Adipocyte (in vitro differentiated cells): ENCODE measurements around the gene TBL1X.

Experiments used
- DNase-seq: peaks from one replicate; pipeline ENCODE4 v3.0.0-alpha.2; 2015; ENCODE audit warnings: low read depth
- H3K27me3 ChIP-seq: replicated peaks from 2 replicates; pipeline ENCODE4 v1.7.0; 2013; ENCODE audit warnings: mild to moderate bottlenecking, low read length, moderate library complexity; ENCODE audit not compliant: control insufficient read depth, insufficient read depth
- H3K36me3 ChIP-seq: 2 replicates; pipeline ENCODE4 v1.7.0; 2013; ENCODE audit warnings: low read length, mild to moderate bottlenecking, moderate library complexity; ENCODE audit not compliant: control insufficient read depth, insufficient read depth, severe bottlenecking
- H3K4me1 ChIP-seq: 2 replicates; pipeline ENCODE4 v1.7.0; 2013; ENCODE audit warnings: mild to moderate bottlenecking, low read length, moderate library complexity; ENCODE audit not compliant: control insufficient read depth, insufficient read depth
- H3K4me3 ChIP-seq: 2 replicates; pipeline ENCODE4 v1.7.0; 2013; ENCODE audit warnings: mild to moderate bottlenecking, low read length, moderate library complexity
- H3K9ac ChIP-seq: 2 replicates; pipeline ENCODE4 v1.7.0; 2013; ENCODE audit warnings: mild to moderate bottlenecking, low read length, moderate library complexity
- H3K9me3 ChIP-seq: 2 replicates; pipeline ENCODE4 v1.7.0; 2013; ENCODE audit warnings: mild to moderate bottlenecking, low read length, moderate library complexity; ENCODE audit not compliant: control insufficient read depth

The TBL1X gene

DNA sequence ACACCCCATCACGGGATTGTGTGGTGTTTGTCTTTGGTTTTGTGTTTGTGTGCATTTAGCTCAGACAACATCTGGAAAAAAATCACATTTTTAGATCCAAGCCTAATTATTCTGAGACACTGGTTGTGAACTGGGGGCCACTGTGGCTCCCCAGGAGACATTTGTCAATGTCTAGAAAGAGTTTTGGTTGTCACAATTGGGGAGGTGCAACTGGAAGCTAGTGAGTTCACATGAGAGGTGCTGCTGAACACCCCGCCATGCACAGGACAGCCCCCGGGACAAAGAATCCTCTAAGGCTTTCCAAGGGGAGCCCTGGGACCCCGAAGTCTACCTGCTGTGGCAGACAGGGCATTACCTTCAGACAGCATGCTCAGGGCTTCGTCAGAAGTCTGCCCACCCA is 274.3 kb downstream of the TBL1X start:
- H3K9me3 ChIP-seq = no peaks in the 10 kb centered on the region
- no peaks in the 10 kb centered on the region for H3K36me3 ChIP-seq
- no peak for DNase-seq
- no peak overlapping the region for H3K9ac ChIP-seq
- H3K4me3 ChIP-seq = no peak overlapping the region
- no peaks in the 10 kb centered on the region for H3K27me3 ChIP-seq
- H3K4me1 ChIP-seq = no peaks in the 10 kb centered on the region

DNA sequence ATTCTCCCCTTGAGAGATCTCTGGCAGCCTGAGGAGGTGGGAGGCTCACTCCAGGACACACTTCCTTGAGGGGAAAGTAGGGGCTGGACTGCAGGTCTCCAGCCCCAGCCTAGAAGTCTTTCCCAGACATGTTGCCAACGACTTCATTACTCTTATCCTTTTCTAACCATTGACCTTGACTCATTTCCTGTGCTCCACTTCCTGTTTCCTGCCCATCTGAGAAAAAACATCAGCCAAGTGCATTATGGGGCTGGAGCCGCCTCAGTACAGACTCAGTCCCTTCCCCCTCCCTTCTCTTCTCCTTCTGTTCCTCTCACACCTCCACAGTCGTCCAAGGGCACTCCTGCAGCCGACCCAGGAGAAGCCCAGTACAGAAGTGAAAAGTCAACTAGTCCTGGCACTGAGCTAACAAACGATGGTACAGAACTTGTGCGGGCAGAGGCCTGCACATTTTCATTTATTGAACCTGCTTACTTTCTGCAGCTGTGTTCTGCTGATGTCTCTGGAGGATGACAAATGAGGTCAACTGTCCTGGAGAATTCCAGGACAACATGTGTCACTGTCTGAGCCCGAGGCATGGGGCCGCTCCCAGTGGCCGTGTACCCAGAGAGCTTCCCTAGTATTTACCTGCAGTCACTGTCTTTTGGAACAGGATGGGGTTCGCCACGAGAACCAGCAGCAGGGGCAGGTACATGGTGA is 280.7 kb downstream of the TBL1X start:
- Histone ChIP-seq H3K4me3 (no peak overlapping the region), H3K27me3 (no peaks in the 10 kb centered on the region), H3K9ac (no peak overlapping the region), H3K4me1 (no peaks in the 10 kb centered on the region), H3K9me3 (no peaks in the 10 kb centered on the region), H3K36me3 (no peaks in the 10 kb centered on the region)
- no peak for DNase-seq

DNA sequence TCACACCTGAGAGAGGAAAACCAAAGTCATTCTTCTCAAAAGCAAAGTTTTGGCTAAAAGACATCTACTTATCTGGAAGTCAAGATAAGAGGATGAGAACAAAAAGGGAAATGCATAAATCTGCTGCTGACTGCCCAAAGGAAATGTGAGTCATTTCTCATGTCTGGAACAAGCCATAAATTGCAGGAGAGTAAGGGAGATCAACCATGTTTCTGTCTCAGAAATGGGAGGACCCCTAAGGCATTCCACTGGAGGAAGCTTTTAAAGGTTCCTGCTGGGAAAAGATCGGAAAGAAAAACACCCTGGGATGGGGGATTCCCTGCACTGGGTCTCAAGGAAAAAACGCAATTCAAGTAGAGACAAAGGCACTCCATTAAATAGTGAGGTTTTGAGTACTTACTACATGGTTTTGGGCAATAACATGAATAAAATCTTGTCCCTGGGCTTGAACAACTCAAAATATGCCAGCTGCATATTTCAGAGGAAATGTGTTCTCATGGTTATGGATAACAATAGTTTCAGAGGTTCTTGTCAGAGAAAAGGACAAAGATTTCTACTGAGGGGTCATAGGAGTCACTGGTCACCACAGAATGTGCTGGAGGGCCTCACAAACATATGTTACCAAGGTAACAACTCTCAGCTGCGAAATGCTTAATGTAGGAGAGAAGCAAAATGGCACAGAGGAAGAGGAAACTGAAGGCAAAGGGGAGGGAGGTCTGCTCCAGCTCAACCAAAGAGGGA is 281.5 kb downstream of the TBL1X start:
- Histone ChIP-seq H3K9me3 (no peaks in the 10 kb centered on the region), H3K36me3 (no peaks in the 10 kb centered on the region), H3K27me3 (no peaks in the 10 kb centered on the region), H3K4me3 (no peak overlapping the region), H3K9ac (no peak overlapping the region), H3K4me1 (no peaks in the 10 kb centered on the region)
- peak; percentile 10 for DNase-seq

DNA sequence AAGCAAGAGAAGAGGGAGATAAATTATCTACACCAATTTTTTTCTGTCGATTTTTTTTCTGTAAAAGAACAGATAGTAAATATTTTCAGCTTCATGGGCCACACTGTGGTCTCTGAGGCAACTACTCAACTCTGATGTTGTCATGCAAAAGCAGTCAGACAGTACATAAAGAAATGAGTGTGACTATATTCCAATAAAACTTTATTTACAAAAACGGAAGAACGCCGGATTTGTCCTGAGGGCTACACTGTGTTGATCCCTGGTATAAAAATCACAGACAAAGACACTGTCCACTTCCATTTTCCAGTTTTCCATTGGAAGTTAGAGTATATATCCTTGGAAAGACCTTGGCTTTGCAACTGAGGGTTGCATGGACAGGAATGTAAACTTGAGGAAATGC is 282.8 kb downstream of the TBL1X start:
- Histone ChIP-seq H3K4me1 (no peaks in the 10 kb centered on the region), H3K27me3 (no peaks in the 10 kb centered on the region), H3K4me3 (no peak overlapping the region), H3K36me3 (no peaks in the 10 kb centered on the region), H3K9ac (no peak overlapping the region), H3K9me3 (no peaks in the 10 kb centered on the region)
- no peak for DNase-seq

DNA sequence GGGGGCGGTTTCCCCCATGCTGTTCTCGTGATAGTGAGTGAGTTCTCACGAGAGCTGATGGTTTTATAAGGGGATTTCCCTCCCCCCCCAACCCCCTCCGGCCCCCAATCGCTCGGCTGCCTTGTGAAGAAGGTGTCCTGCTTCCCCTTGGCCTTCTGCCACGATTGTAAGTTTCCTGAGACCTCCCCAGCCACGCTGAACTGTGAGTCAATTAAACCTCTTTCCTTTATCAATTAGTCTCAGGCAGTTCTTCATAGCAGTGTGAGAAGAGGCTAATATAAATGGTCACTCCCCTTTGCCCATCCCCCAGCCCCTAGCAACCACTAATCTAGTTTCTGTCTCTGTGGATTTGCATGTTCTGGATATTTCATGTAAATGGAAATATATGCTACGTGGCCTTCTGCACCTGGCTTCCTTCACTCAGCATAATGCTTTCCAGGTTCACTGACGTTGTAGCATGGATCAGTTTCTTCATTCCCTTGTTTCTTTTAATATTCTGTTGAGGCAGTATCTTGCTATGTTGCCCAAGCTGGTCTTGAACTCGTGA is 284.4 kb downstream of the TBL1X start:
- H3K27me3 ChIP-seq = no peaks in the 10 kb centered on the region
- no peak overlapping the region for H3K9ac ChIP-seq
- no peaks in the 10 kb centered on the region for H3K36me3 ChIP-seq
- no peaks in the 10 kb centered on the region for H3K4me1 ChIP-seq
- no peak overlapping the region for H3K4me3 ChIP-seq
- no peak for DNase-seq
- no peaks in the 10 kb centered on the region for H3K9me3 ChIP-seq

DNA sequence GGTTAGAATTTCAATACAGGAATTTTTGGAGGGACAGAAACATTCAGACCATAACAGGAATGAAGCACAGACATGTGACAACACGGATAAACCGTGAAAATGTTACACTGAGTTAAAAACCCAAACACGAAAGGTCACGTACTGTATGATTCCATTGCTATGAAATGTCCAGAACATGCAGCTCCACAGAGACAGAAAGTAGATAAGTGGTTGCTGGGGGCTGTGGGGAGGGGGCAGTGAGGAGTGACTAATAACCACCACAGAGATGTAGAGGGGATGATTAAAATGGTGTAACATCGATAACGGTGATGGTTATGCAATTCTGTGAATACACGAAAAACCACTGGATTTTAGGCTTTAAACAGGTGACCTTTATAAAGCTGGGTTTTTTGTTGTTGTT is 292.5 kb downstream of the TBL1X start:
- DNase-seq = no peak
- Histone ChIP-seq H3K36me3 (no peaks in the 10 kb centered on the region), H3K9ac (no peak overlapping the region), H3K9me3 (peaks cover 18% of the 10 kb centered on the region), H3K4me1 (no peaks in the 10 kb centered on the region), H3K27me3 (peaks cover 9% of the 10 kb centered on the region), H3K4me3 (no peak overlapping the region)

DNA sequence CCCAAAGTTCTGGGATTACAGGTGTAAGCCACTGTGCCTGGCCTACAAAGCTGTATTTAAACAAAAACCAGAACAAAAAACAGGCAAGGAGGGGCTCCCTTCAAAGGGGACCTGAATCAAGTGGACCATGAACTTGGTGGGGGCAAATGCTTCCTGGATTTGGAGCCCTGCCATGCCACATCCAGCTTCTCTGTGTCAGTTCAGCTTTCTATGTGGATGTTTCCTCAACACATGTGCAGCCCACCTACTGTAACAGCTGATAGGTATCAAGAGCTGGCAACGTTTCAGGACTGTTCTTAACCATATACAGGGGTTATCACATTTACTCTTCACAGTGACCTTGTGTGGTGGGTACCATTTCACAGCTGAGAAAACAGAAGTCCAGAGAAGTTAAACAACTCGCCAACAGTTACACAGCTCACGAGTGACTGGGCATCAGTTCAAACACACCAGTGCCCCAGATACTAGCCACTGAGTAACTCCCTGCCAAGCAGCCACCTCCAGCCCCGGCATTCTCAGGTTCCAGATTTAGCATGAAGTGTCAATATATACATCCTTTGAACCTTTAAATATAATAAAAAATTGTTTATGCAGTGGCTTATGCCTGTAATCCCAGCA is 293.3 kb downstream of the TBL1X start:
- no peak overlapping the region for H3K9ac ChIP-seq
- peaks cover 18% of the 10 kb centered on the region for H3K9me3 ChIP-seq
- no peaks in the 10 kb centered on the region for H3K36me3 ChIP-seq
- H3K27me3 ChIP-seq = peaks cover 9% of the 10 kb centered on the region
- no peak overlapping the region for H3K4me3 ChIP-seq
- DNase-seq = no peak
- no peaks in the 10 kb centered on the region for H3K4me1 ChIP-seq

DNA sequence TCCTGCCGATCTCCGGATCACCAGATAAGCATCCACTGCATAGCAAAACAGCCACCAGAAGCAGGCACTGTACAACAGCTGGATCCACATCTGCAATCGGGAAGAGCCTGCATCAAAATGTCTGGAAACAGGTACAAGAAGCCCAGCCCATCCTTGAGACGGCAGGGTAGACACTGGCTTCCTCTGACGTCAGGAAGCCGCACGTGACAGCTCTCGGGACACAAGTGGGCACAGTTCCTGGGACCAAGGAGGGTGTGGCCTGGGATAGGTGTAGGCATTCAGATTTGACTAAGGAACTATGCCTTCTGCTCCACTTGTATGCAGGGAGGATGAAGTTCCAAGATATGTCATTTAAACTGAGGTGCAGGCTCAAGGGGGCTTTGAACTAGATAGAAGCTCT is 294.5 kb downstream of the TBL1X start:
- H3K4me1 ChIP-seq = no peaks in the 10 kb centered on the region
- no peak for DNase-seq
- H3K36me3 ChIP-seq = no peaks in the 10 kb centered on the region
- H3K9ac ChIP-seq = no peak overlapping the region
- H3K27me3 ChIP-seq = peaks cover 9% of the 10 kb centered on the region
- peaks cover 18% of the 10 kb centered on the region for H3K9me3 ChIP-seq
- no peak overlapping the region for H3K4me3 ChIP-seq

DNA sequence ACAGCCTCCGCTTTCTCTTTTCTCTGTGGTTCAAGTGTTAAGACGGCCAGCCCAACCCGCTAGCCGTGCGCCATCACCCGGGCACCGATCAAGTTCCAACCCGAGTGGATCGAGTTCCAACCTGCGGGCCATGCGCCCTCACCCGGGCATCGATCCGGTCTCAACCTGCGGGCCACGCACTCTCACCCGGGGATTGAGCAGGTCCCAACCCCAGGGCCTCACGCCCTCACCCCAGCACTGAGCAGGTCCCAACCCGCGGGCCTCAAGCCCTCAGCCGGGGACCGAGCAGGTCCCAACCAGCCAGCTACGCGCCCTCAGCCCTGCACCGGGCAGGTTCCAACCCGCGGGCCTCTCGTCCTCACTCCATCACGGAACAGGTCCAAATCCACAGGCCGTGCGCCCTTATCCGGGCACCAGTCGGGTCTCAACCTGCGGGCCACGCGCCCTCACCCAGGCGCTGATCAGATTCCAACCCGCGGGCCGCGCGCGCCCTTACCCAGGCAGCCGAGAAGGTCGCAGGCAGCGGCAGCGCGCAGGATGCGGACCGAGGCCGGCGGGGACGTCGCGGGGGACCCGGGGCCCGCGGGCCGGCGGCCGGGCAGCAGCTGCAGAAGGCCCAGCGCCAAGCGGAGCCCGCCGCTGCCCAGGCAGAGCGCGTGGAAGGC is 300.3 kb downstream of the TBL1X start:
- H3K9ac ChIP-seq = no peak overlapping the region
- H3K4me1 ChIP-seq = no peaks in the 10 kb centered on the region
- no peaks in the 10 kb centered on the region for H3K9me3 ChIP-seq
- no peak for DNase-seq
- peaks cover 17% of the 10 kb centered on the region for H3K27me3 ChIP-seq
- H3K4me3 ChIP-seq = no peak overlapping the region
- no peaks in the 10 kb centered on the region for H3K36me3 ChIP-seq

DNA sequence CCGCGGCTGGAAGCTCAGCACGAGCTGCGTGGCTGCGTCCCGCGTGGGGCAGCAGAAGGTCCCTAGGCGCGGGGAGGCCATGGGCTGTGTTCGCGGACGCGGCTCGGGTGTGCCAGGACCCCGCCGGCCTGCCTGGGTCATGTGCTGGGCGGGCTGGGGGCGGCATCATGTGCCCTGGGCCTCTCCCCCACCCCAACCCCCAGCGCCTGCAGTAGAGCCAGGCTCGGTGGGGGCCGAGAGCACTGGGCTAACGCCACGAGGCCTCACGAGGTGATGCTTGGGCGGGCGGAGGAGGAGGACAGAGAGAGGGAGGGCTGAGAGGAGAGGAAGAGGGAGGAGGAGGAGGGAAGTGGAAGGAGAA is 300.9 kb downstream of the TBL1X start, which contains the start of gene GPR143:
Gene GPR143 (minus strand): TSS at position 111 of the 361 bp plus-strand sequence. CDS start 30 bp downstream, at position 81.
- H3K4me1 ChIP-seq = no peaks in the 10 kb centered on the region
- H3K9me3 ChIP-seq = no peaks in the 10 kb centered on the region
- peaks cover 17% of the 10 kb centered on the region for H3K27me3 ChIP-seq
- no peaks in the 10 kb centered on the region for H3K36me3 ChIP-seq
- no peak for DNase-seq
- no peak within 1 kb of the TSS for H3K9ac ChIP-seq
- no peak within 1 kb of the TSS for H3K4me3 ChIP-seq

DNA sequence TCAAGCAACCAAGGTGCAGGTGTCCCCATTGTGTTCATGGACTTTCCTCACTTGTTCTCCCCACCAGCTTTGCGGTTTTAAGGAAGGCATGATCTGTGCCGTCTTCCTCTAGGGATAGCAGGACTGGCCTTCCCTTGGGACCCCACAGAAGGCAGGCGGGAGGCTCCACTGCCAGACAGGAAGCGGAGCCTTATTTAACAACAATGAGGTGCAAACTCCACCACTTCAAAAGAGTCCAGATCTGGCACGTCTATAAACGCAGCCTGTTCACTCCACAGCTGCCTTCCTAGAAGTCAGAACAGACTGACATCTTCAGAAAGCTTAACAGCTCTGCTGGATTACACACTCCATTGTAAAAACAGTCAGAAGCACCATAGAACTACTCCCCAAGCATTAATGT is 302.5 kb downstream of the TBL1X start:
- Histone ChIP-seq H3K36me3 (no peaks in the 10 kb centered on the region), H3K9ac (no peak overlapping the region), H3K4me1 (no peaks in the 10 kb centered on the region), H3K4me3 (no peak overlapping the region), H3K27me3 (peaks cover 17% of the 10 kb centered on the region), H3K9me3 (no peaks in the 10 kb centered on the region)
- DNase-seq = no peak
